NB4 (cell line): ENCODE measurements around the gene KIF16B.

Experiments used
- DNase-seq: peaks from one replicate; pipeline ENCODE4 v3.0.0; 2010; ENCODE audit warnings: low read depth
- H3K4me3 ChIP-seq: one replicate; pipeline ENCODE4 v1.5.1; 2011; ENCODE audit warnings: mild to moderate bottlenecking, low read depth, low read length, moderate library complexity
- CTCF ChIP-seq: IDR thresholded peaks from one replicate; pipeline ENCODE4 v1.5.1; 2012; ENCODE audit warnings: low read depth, low read length
- MAX ChIP-seq: IDR thresholded peaks from 2 replicates; pipeline ENCODE4 v1.6.1; 2011; ENCODE audit warnings: low read depth, low read length
- MYC ChIP-seq: IDR thresholded peaks from 2 replicates; pipeline ENCODE4 v1.6.1; 2011; ENCODE audit warnings: low read depth, low read length
- POLR2A ChIP-seq: IDR thresholded peaks from 2 replicates; pipeline ENCODE4 v1.6.1; 2011; ENCODE audit warnings: mild to moderate bottlenecking; ENCODE audit not compliant: insufficient read length; ENCODE audit errors: extremely low read depth

Gene KIF16B

GRCh38 chr20:16364320-16364687, 208.9 kb downstream of the KIF16B start:
- no peak overlapping the region for H3K4me3 ChIP-seq
- TF ChIP-seq CTCF (no peak), POLR2A (no peak), MAX (no peak), MYC (no peak)
- DNase-seq: no peak

GRCh38 chr20:16363506-16364319, 209.5 kb downstream of the KIF16B start:
- no peak for DNase-seq
- H3K4me3 ChIP-seq: no peak overlapping the region
- TF ChIP-seq CTCF: no peak
- TF ChIP-seq MAX: no peak
- no peak for TF ChIP-seq MYC
- no peak for TF ChIP-seq POLR2A

GRCh38 chr20:16362642-16363041, 210.6 kb downstream of the KIF16B start:
- H3K4me3 ChIP-seq: no peak overlapping the region
- no peak for DNase-seq
- TF ChIP-seq MAX (no peak), POLR2A (no peak), CTCF (no peak), MYC (no peak)

- H3K4me3 ChIP-seq: no peak overlapping the region
- no peak for TF ChIP-seq MYC
- TF ChIP-seq POLR2A: no peak
- TF ChIP-seq CTCF: no peak
- TF ChIP-seq MAX: no peak
- no peak for DNase-seq
Measured at GRCh38 chr20:16360668-16361067, 212.6 kb downstream of the KIF16B start.

- TF ChIP-seq POLR2A (no peak), MAX (no peak), CTCF (no peak), MYC (no peak)
- DNase-seq: no peak
- no peak overlapping the region for H3K4me3 ChIP-seq
Measured at GRCh38 chr20:16353417-16353781, 219.8 kb downstream of the KIF16B start.
